Keratinocyte (primary cell): ENCODE results near the gene YPEL1. TPM values are rescaled to one million over a fixed set of nuclear protein-coding genes. Genes with fewer than 3 reads are reported as not detected.

Source experiments
- DNase-seq: peaks from one replicate; pipeline ENCODE4 v3.0.0-alpha.2; 2011; ENCODE audit warnings: low read depth, missing footprints, low spot score
- FAIRE-seq: peaks from 2 replicates; lab custom pipeline; 2011; peaks lifted over from hg19 to GRCh38; lab: Jason Lieb, UNC
- H2AFZ ChIP-seq: 2 replicates; pipeline ENCODE4 v1.6.0; 2012; ENCODE audit warnings: low read length, control low read depth, inconsistent platforms; ENCODE audit not compliant: control insufficient read depth
- H3K27ac ChIP-seq: 2 replicates; pipeline ENCODE4 v1.5.1; 2011; ENCODE audit warnings: low read length; ENCODE audit not compliant: control insufficient read depth, insufficient read depth
- H3K27me3 ChIP-seq: 3 replicates; pipeline ENCODE4 v1.6.0; 2011; ENCODE audit warnings: low read length; ENCODE audit not compliant: control insufficient read depth, insufficient read depth; ENCODE audit errors: extremely low read depth
- H3K36me3 ChIP-seq, 2 experiments: 2 replicates in 1 of 2; 3 replicates in 1 of 2; pipeline ENCODE4 v1.5.1; 2011; ENCODE audit warnings: low read length in 2 of 2, mild to moderate bottlenecking in 1 of 2; ENCODE audit not compliant: control insufficient read depth in 2 of 2, insufficient read depth in 2 of 2; ENCODE audit errors: extremely low read depth in 1 of 2
- H3K4me1 ChIP-seq: 3 replicates; pipeline ENCODE4 v1.5.1; 2011; ENCODE audit warnings: low read length; ENCODE audit not compliant: control insufficient read depth, insufficient read depth; ENCODE audit errors: extremely low read depth
- H3K4me2 ChIP-seq: 3 replicates; pipeline ENCODE4 v1.6.0; 2011; ENCODE audit warnings: low read depth, low read length; ENCODE audit not compliant: control insufficient read depth, insufficient read depth; ENCODE audit errors: extremely low read depth
- H3K4me3 ChIP-seq, 3 experiments: fragments of 200-600 bp in 1 of 3; sonication (generic) in 1 of 3; 2 replicates in 2 of 3; 3 replicates in 1 of 3; pipeline ENCODE4 v1.5.1; 2011 to 2016; ENCODE audit warnings: low read length in 3 of 3, mild to moderate bottlenecking in 3 of 3, control low read depth in 2 of 3, inconsistent platforms in 1 of 3, low read depth in 1 of 3, mixed read lengths in 1 of 3, mixed run types in 1 of 3, moderate library complexity in 1 of 3; ENCODE audit not compliant: control insufficient read depth in 2 of 3, insufficient read depth in 2 of 3; ENCODE audit errors: extremely low read depth in 1 of 3
- H3K79me2 ChIP-seq: 2 replicates; pipeline ENCODE4 v1.6.0; 2012; ENCODE audit warnings: low read length; ENCODE audit not compliant: control insufficient read depth, insufficient read depth
- H3K9ac ChIP-seq: 3 replicates; pipeline ENCODE4 v1.6.0; 2011; ENCODE audit warnings: low read length; ENCODE audit not compliant: control insufficient read depth, insufficient read depth; ENCODE audit errors: extremely low read depth
- H3K9me1 ChIP-seq: 3 replicates; pipeline ENCODE4 v1.6.0; 2011; ENCODE audit warnings: low read length; ENCODE audit not compliant: control insufficient read depth, insufficient read depth; ENCODE audit errors: extremely low read depth
- H3K9me3 ChIP-seq: 2 replicates; pipeline ENCODE4 v1.5.1; 2012; ENCODE audit warnings: low read depth, low read length; ENCODE audit not compliant: control insufficient read depth
- H4K20me1 ChIP-seq: 3 replicates; pipeline ENCODE4 v1.6.0; 2011; ENCODE audit warnings: low read length; ENCODE audit not compliant: control insufficient read depth, insufficient read depth; ENCODE audit errors: extremely low read depth
- CTCF ChIP-seq, 3 experiments: IDR thresholded peaks in 1 of 3; conservative IDR thresholded peaks in 1 of 3; optimal IDR thresholded peaks in 1 of 3; 2 replicates in 2 of 3; 3 replicates in 1 of 3; pipeline versions ENCODE3 to v1.5.1; 2011; ENCODE audit warnings: low read length in 3 of 3, mild to moderate bottlenecking in 3 of 3, moderate library complexity in 2 of 3, control low read depth in 1 of 3, inconsistent platforms in 1 of 3; ENCODE audit not compliant: insufficient read depth in 2 of 3; ENCODE audit errors: extremely low read depth in 1 of 3
- EZH2 ChIP-seq: IDR thresholded peaks from one replicate; pipeline ENCODE4 v1.6.1; 2012; ENCODE audit warnings: inconsistent platforms, mild to moderate bottlenecking, low read length, moderate library complexity
- dilution Hi-C: fragments of 300-500 bp; cut with MboI; formaldehyde crosslinking; loops from one replicate; pipeline ENCODE4 v1.7.0; 2020; ENCODE audit warnings: low sequenced_read_pairs; ENCODE audit not compliant: extremely low pct_ligation_motif_present
- polyA plus RNA-seq, 5 experiments: library from polyadenylated mRNA; depleted of rRNA in 3 of 5; stranded (reverse) in 3 of 5; stranded (forward) in 1 of 5; unstranded in 1 of 5; fragments of >200 nt; gene quantifications; 1 replicate in 1 of 5; 2 replicates in 3 of 5; 3 replicates in 1 of 5; pipeline versions ENCODE4 v1.2.1 to v1.2.3, GENCODE V29; 2011 to 2012; ENCODE audit warnings: missing spikeins in 2 of 5, low read depth in 1 of 5, low replicate concordance in 1 of 5

YPEL1 gene
- polyA plus RNA-seq, 1 donor (not counting 4 experiments of a cell fraction or from before 2014, with no cell fraction given), result 0.03 TPM

GRCh38 chr22:21684492-21685163, 51.0 kb downstream of the YPEL1 start:
- dilution Hi-C loops, result no loop called here
- H3K36me3 ChIP-seq, result peaks cover 14 to 27% of the 10 kb centered on the region in 2 experiments
- no peak for FAIRE-seq

DNA sequence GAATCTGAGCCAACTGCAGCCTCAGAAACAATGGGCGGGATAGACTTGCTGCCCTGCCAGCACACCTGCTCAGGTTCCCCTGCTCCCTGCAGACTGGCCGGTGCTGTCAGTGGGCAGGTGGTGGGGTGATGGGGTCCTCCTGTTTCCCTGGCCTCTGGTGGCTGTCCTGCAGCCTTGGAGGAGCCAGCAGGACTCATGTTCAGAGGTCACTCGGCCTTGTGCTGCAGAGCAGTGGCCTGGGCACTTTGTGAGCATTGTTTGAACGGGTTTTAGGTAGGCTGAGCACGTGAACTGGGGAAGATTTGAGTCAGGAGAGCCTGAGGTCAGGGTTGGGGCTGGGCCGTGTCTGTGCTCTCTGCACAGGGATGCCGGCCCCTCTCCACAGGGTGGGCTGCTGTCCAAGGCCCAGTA, 52.2 kb downstream of the YPEL1 start:
- no peaks in the 10 kb centered on the region for H4K20me1 ChIP-seq
- no peaks in the 10 kb centered on the region for H3K27me3 ChIP-seq
- H3K79me2 ChIP-seq, result no peaks in the 10 kb centered on the region
- no peaks in the 10 kb centered on the region for H3K4me1 ChIP-seq
- no peak overlapping the region for H2AFZ ChIP-seq
- TF ChIP-seq EZH2 (no peak), CTCF (optimal IDR thresholded peaks at IDR 0.05 in 1 of 3, IDR thresholded peaks at IDR 0.05 in 1 of 3, conservative IDR thresholded peaks at IDR 0.05 in 1 of 3; ENCODE audit: extremely low read depth in 1 of 3, insufficient read depth in 2 of 3, low read length in 3 of 3) (no peak)
- H3K4me3 ChIP-seq, result no peak overlapping the region
- H3K9me3 ChIP-seq, result no peaks in the 10 kb centered on the region
- no peak overlapping the region for H3K27ac ChIP-seq
- DNase-seq (no peak), FAIRE-seq (no peak)
- H3K9me1 ChIP-seq, result no peaks in the 10 kb centered on the region
- H3K9ac ChIP-seq, result no peak overlapping the region
- no peak overlapping the region for H3K4me2 ChIP-seq
- H3K36me3 ChIP-seq, result peaks cover 14 to 25% of the 10 kb centered on the region in 2 experiments
- dilution Hi-C loops, result no loop called here

More at GRCh38 chr22:21684492-21685163, 51.0 kb downstream of the YPEL1 start:
- no peaks in the 10 kb centered on the region for H3K4me1 ChIP-seq
- no peaks in the 10 kb centered on the region for H3K9me3 ChIP-seq
- H4K20me1 ChIP-seq, result no peaks in the 10 kb centered on the region
- no peak overlapping the region for H3K4me3 ChIP-seq
- no peaks in the 10 kb centered on the region for H3K79me2 ChIP-seq
- H2AFZ ChIP-seq, result no peak overlapping the region
- no peaks in the 10 kb centered on the region for H3K27me3 ChIP-seq
- no peak overlapping the region for H3K4me2 ChIP-seq
- TF ChIP-seq EZH2 (no peak), CTCF (optimal IDR thresholded peaks at IDR 0.05 in 1 of 3, IDR thresholded peaks at IDR 0.05 in 1 of 3, conservative IDR thresholded peaks at IDR 0.05 in 1 of 3; ENCODE audit: extremely low read depth in 1 of 3, insufficient read depth in 2 of 3, low read length in 3 of 3) (no peak)
- H3K9ac ChIP-seq, result no peak overlapping the region
- H3K9me1 ChIP-seq, result no peaks in the 10 kb centered on the region
- no peak for DNase-seq
- no peak overlapping the region for H3K27ac ChIP-seq
